Activated CD8-positive, alpha-beta memory T cell treated with anti-CD3 and anti-CD28 coated beads for 24 hours (primary cell): ENCODE results near the gene KLHL17.
"Not testable (repeated sequence)": the region's sequence is repeated elsewhere in the genome, so short reads cannot be mapped to it uniquely, and the experiment has no call there.

Experiments used
- DNase-seq: peaks from one replicate; pipeline ENCODE4 v3.0.0-alpha.2; 2020

The KLHL17 gene

DNA sequence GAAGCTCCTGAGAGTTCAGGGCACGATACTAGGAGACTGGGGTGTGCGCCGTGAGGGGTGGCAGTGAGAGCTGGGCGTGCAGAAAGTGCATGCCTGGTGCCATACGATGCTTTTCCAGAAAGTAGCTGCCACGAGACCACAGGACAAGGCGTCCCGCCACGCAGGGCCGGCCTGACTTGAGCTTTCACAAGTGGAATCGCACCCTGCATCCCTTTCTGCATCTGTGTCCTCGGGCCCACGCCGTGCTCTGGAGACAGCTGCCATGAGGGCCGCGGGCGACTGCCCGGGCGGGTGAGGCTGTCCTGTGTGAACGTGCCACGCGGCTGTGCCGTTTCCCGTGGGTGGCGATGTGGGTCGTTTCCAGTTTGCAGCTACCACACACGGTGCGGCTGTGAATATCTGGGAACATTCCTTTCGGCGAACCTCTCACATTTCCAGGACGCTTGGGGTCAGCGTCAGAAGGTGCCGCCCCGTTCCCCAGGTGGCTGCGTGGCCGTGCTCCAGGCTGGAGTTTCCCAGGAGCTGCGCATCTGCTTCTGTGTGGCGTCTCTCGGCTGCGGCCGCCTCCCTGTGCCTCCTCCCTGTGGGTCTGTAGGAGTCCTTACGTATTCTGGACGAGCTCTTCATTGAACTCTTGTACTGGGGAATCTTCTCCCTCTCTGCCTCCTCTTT is 22.5 kb downstream of the KLHL17 start:
- DNase-seq: no peak

DNA sequence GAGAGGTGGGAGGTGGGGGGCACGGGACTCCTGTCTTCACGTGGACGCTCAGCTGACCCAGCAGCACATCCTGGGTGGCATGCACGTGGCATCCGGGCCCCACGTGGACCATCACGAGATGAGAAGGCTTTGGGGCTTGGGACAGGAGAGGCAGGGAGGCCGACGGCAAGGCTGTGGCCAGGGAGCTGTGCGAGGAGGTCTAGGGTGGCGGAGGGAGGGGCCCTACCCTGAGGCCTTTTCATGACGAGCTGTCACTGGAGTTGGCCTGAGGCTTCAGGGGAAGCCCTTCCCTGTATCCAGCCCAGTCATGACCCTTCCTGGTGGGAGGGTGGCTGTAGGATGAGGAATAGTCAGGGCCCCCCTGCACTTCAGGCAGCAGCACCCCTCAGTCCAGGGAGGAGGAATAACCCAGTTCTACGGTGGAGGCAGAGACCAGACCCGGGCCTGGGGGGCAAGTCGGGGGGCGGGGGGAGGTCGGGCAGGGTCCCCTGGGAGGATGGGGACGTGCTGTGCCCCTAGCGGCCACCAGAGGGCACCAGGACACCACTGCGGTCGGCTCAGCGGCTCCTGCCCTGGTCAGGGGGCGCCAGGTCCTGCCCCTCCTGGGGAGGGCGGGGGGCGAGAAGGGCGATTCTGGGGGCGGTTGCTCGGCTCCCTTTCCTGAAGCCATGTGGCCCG is 23.6 kb downstream of the KLHL17 start:
- DNase-seq: peak; percentile 88

DNA sequence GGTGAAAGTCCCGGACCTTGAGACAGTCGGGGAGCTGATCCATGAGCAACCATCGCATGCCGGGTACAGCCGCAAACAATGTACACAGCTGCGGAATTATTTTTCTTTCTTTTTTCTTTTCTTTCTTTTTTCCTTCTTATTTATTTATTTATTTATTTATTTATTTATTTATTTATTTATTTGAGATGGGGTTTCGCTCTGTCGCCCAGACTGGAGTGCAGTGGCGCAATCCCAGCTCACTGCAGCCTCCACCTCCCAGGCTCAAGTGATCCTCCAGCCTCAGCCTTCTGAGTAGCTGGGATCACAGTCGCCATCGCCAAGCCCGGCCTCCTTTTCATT is 24.1 kb downstream of the KLHL17 start:
- no peak for DNase-seq

DNA sequence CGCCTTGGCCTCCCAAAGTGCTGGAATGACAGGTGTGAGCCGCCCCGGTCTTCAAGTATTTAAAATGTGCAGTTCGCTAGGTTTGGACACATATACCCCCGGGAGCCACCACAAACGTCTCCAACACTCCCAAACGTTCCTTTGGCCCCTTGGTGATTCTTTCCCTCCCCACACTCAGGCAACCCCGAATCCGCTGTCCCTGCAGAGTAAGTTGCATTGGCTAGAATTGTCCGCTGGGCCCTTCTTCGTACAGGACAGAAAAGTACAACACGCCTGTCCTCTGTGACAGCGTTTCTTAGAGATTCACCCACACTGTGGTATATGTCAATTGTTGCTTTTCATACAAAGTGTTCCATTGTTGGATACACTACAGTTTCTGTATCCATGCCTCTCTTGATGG is 24.7 kb downstream of the KLHL17 start:
- no peak for DNase-seq

GRCh38 chr1:988061-988460 is 27.7 kb downstream of the KLHL17 start:
- DNase-seq: not testable (repeated sequence)

GRCh38 chr1:991275-991674 is 30.9 kb downstream of the KLHL17 start:
- DNase-seq: not testable (repeated sequence)

GRCh38 chr1:991895-992294 is 31.5 kb downstream of the KLHL17 start:
- no peak for DNase-seq

DNA sequence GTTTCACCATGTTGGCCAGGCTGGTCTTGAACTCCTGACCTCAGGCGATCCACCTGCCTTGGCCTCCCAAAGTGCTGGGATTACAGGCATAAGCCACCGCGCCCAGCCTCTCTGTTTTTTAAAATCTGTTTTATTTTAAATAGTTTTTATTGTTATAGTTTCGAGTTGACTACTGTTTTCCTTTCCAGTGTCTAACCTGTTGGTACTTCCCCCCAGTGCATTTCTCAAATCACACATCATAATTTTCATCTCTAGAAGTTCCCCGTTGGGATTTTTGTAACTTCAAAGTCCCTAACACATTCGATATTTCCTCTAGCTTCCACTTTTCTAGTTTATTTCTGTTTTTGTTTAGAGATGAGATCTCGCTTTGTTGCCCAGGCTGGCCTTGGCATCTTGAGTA is 32.0 kb downstream of the KLHL17 start:
- no peak for DNase-seq

DNA sequence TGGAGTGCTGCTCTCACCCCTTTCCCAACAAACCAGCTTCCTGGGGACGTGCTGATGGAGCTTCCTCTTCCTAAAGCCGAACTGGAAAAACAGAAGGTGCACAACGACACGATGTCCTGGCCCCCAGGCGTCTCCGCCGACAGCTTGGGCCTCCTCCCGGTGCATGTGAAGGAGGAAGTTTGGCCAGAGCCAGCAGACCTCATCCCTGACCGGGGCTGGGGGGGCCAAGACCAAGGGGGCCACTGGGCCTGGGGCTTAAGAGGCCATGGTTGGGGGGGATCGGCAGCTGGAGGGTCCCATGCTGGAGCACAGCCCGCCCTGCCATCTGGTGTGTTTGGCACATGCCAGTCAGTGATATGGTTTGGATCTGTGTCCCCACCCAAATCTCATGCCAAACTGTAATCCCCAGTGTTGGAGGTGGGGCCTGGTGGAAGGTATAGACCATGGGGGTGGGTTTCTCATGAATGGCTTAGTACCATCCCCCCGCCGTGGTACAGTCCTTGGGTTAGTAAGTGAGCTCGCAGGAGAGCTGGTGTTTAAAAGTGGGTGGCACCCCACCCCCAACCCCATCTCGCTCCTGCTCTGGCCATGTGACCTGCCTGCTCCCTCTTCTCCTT is 33.1 kb downstream of the KLHL17 start:
- DNase-seq: no peak

DNA sequence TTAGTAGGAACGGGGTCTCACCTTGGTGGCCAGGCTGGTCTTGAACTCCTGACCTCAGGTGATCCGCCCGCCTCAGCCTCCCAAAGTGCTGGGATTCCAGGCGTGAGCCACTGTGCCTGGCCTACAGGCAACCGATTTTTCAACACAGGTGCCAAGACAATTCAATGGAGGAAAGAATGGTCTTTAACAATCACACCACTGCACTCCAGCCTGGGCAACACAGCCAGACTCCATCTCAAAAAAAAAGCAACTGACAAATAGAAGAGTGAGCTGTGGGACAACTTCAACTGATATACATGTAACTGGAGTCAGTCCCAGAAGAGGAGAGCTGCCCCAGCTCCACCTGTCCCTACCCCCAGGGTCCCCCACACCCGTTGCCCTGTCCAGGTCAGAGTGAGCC is 34.2 kb downstream of the KLHL17 start:
- DNase-seq: not testable (repeated sequence)

DNA sequence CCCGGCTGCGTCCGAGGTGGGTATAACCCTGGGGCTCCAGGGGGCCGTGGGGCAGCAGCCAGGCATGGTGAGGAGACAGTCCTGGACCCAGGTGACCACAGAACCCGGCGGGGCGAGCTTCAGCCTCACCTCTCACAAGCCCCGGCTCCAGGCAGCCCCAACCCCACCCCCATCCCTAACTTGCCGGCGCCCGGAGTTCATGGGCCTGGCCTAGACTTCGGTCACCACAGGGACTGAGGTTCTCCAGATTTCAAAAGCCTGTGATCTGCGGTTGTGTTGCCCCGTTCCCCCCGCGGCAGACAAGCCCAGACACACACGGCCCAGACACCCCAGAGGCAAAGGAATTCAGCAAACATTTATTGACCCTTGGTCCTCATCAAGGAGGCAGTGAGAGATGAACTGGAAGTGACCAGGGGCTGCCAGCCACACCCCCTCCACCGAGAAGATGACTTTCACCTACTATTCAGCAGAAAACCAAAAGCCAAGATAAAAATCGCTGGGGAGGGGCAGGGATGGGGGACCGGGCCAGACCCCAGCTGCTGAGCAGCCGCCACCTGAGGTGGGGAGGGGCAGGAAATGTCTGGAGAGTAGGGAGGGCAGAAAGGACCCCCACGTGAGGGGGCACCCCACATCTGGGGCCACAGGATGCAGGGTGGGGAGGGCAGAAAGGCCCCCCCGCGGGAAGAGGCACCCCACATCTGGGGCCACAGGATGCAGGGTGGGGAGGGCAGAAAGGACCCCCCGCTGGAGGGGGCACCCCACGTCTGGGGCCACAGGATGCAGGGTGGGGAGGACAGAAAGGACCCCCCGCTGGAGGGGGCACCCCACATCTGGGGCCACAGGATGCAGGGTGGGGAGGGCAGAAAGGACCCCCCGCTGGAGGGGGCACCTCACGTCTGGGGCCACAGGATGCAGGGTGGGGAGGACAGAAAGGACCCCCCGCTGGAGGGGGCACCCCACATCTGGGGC is 35.6 kb downstream of the KLHL17 start:
- DNase-seq: peak; percentile 56

- DNase-seq: peak; percentile 62
Observed at GRCh38 chr1:996851-997712, 36.7 kb downstream of the KLHL17 start.

DNA sequence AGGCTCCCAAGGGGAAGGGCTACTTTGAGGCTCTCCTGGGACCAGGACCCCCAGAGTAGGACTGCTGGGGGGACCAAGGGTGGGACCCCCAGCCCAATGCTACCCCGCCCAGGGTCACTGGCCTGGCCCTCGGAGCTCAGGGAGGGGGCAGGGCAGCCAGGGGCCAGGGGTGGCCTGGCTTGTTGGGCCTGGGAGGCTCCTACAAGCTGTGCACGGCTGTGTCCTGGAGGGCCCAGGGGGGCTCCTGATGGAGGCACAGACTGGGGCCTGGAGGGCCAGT is 37.3 kb downstream of the KLHL17 start:
- DNase-seq: no peak

GRCh38 chr1:997993-998744 is 37.8 kb downstream of the KLHL17 start:
- peak; percentile 56 for DNase-seq

DNA sequence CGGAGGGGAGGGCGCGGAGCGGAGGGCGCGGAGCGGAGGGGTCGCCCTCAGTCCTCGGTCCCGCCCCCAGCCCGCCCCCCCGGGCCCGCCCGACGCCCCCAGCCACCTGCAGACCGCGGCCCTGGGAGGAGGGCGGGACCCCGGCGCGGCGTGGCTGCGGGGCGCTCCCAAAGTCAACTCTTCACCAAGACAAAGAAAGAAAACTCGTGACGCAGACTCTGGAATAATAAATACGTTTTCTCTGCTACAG is 38.3 kb downstream of the KLHL17 start:
- DNase-seq: no peak

DNA sequence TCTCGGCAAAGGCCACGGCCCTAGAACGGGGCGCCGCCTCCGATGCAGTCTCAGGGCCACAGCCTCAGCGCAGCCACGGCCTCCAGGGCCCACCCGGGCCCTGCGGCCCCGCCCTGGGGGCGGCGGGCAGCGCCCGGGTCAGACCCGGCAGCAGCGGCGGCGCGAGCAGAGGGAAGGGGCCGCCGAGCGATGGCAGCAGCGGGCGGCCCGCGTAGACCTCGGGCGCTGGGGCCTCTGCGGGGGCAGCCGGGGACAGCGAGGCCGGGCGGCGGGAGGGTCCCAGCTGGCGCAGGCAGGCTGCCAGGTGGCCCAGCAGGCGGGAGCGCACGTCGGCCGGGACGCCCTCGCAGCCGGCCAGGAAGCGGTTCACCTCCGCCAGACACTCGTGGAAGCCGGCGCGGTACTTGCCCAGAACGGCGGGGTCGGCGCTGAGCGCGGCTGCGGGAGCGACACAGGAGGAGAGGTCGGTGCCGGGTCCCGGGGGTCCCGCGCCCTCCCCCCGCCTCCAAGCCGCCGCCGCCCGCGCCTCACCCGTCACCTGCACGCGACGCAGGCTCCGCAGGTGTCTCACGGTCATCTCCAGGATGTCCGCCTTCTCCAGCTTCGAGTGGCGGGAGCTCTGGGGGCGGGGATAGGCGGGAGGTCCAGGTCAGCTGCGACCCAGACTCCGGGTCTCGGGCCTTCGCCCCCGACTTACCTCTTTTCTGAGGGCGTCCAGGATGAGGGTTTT is 38.8 kb downstream of the KLHL17 start:
- DNase-seq: peak; percentile 69

DNA sequence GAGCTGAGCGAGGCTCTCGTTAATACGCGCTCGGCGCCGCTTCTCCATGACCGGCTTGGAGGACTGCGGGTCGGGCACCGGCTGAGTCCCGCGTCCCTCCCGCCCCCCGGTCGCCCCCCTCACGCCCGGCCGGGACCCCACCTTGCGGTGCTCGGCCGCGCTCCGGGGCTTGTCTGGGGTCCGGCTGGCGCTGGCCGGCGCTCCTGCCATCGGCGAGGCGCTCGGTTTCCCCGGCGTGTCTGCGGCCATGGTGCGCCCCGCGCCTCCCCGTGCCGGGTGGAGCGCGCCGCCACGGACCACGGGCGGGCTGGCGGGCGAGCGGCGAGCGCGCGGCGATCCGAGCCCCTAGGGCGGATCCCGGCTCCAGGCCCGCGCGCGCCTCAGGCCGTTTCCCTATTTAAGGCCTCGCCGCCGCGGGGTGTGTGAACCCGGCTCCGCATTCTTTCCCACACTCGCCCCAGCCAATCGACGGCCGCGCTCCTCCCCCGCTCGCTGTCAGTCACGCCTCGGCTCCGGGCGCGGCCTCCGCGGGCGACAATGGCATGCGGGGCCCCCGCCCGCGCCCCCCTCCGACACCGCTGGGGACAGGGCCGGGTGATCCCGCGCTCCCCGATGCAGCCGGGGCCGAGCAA is 39.5 kb downstream of the KLHL17 start, which contains the start of gene HES4:
Gene HES4 (minus strand): TSS at position 373 of the 632 bp plus-strand sequence. CDS start 124 bp downstream, at position 249.
- peak; percentile 81 for DNase-seq

DNA sequence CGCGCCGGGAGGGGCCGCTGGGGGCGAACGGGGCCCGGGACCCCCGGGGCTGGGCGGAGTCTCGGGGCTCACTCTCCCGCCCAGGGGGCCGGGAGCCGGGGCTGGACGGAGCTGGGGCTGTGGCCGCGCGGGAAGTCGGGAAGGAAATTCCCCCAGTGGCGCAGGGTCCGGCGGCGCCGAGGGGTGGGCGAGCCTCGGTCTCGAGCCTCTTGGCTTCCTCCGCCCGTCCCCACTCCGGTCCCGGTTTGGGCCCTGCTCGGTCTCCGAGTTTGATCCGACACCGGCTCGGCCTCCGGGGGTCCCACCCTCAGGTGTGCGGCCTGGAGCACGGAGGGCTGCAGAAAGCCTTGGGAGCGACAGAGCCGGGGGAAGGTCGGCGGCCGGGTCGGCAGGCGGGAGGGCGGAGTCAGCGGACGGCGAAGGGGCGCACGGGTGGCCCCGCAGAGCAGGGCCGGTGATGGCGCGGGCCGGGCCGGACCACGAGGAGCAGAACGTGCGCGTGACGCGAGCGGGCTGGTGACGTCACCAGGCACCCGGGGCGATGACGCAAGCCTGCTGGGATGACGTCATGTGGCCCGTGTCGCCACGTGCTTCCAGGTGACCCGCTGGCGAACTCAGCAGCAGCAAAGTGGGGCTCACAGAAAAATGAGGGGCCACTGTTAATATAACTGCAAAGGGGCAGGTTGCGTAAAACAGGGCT is 40.1 kb downstream of the KLHL17 start:
- peak; percentile 85 for DNase-seq

GRCh38 chr1:1001057-1001783 is 40.8 kb downstream of the KLHL17 start:
- no peak for DNase-seq
